GM21619 (cell line): ENCODE results near the gene DUSP6.
A peak's percentile ranks its signal among the peaks of the same experiment; 100 is the strongest.

Experiments
- ATAC-seq: cut with Tn5 transposase; IDR thresholded peaks from one replicate; pipeline ENCODE4 v1.9.1; 2021; ENCODE audit not compliant: unreplicated experiment

DUSP6 gene

DNA sequence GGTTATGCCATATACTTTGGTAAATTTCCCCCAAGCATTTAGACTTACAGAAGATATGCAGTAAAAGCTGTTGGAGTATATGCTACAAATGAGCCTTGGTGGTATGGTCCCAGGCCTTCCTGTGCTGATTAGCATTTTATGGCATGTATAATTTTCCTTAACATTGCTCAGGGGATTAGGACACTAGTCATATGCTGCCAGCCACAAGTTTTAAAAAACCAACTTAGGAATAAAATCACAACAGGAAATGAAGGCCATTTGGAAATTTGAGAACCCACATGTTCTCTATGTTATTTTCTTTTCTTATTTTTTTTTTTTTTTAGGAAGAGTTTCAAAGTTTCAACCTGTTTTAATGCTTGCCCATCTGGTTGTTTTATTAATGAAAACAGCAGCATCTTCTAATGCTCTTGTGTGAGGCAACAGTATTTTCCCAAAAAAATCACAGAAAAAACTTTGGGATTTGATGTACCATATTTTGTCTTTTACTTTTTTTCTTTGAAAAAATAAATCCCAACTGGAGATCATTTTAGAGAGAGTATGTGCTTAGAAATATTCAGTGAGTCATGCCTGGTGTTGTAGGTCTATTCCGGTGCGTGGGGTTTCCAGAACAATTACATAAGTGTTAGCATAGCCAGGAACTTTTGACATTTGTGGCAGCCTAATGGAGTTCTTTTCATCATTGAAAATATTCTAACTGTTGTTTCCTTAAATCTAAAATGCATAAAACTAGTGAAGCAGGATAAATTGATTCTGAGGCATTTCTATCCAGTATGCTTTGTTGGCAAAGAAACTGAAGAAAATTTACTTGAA is 21.7 kb upstream of the DUSP6 start:
- ATAC-seq, result no peak

GRCh38 chr12:89372584-89373370 is 20.5 kb upstream of the DUSP6 start:
- no peak for ATAC-seq

DNA sequence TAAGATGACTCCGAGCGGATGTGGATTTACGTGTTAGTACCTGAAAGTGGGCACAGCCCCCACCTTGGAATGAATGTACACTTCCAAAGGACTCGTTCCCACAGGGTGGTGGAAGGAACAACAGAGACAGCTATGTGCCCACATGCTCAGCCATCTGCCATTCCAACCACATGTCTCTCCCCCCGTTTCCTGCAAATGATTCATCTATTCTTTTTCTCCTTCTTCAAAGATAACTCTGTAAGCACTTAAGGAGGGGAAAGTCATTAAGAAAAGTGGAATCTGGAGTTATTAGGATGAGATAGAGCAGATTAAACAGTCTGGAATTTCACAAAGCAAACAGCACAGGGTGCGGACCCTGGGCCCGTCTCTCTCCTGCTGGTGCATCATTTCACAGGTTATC is 18.5 kb upstream of the DUSP6 start:
- no peak for ATAC-seq

- ATAC-seq, result no peak
These were observed 18.1 kb upstream of the DUSP6 start for GRCh38 chr12:89370421-89370831.

- no peak for ATAC-seq
These were observed 16.9 kb upstream of the DUSP6 start for GRCh38 chr12:89369166-89369565.

DNA sequence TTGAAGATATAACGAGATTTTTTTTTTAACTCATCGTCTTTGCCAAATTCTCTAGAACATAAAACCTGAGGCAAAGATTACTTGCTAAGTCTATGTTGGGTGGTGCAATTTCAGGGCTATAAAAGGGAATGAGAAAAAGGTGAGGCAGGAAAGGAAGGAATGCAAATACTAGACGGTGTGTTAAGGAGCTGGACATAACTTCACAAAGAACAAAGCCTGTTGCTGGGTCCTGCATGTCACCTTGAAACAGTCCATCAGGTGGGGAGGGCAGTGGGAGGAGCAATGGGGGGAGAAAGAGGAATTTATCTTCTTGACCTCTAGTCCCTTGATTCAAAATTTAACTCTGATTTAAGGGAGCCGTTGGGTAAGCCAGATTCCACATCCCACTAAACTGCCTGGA is 16.1 kb upstream of the DUSP6 start:
- no peak for ATAC-seq

DNA sequence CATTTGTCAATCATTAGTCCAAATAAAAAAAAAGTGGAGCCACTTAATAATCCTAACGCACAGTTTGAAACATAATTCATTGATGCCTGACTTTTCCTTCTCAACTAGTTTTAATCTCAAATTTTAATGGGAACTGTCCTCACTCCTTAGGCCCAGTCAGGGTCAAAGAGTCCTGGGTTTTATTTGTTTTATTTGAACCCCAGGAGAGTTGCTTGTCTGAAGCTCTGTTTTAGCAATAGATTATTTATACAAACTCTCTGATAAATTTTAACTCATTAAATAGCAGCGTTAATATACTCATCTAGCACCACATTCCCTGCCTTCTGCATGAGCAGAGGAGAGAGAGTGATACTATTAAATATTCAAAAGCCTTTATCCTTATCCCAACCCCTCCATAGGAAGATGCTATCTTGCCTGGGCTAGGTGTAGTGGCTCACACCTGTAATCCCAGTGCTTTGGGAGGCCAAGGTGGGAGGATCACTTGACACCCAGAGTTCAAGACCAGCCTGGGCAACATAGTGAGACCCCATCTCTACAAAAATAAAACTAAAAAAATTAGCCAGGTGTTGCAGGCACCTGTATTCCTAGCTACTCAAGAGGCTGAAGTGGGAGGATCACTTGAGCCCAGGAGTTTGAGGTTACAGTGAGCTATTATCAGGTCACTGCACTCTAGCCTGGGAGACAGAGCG is 14.5 kb upstream of the DUSP6 start:
- no peak for ATAC-seq

- no peak for ATAC-seq
These were observed 12.3 kb upstream of the DUSP6 start for GRCh38 chr12:89364631-89365030.

DNA sequence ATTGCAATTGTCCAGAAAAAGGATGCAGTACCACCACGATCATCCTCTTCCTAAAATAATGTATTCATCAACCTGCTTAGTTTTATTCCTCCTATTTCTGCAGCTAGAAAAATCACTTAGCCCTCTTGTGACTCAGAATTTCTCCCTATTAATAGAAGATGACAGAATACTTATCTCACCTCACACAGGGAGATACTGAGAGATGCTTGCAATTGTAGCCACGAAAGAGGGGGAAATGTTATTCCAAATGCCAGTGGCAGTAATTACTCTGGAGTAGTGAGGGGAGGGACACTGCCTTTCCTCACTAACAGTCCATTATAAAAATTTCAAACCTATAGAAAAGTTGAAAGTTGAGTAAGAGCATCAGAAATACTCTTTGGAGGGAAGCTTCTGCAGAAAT is 11.8 kb upstream of the DUSP6 start:
- ATAC-seq, result no peak

- ATAC-seq, result no peak
These were observed 11.3 kb upstream of the DUSP6 start for GRCh38 chr12:89363582-89363981.

- no peak for ATAC-seq
These were observed 10.8 kb upstream of the DUSP6 start for GRCh38 chr12:89363084-89363483.

GRCh38 chr12:89359615-89360014 is 7.3 kb upstream of the DUSP6 start:
- no peak for ATAC-seq

DNA sequence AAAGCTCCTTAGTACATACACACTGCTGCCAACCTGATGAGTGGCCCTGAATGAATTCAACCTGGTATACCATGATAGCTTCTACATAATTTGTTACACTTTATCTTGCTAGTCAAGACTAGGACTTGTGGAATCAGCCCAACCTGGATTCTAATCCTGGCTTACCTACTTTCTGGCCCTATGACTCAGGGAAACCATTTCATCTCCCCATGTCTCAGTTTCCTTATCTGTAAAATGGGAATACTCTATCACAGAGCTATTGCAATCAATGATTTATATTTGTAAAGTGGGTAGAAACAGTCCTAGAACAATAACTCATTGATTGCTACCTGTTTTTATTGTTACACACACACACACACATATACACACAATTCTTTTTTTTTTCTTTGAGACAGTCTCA is 6.5 kb upstream of the DUSP6 start:
- no peak for ATAC-seq

DNA sequence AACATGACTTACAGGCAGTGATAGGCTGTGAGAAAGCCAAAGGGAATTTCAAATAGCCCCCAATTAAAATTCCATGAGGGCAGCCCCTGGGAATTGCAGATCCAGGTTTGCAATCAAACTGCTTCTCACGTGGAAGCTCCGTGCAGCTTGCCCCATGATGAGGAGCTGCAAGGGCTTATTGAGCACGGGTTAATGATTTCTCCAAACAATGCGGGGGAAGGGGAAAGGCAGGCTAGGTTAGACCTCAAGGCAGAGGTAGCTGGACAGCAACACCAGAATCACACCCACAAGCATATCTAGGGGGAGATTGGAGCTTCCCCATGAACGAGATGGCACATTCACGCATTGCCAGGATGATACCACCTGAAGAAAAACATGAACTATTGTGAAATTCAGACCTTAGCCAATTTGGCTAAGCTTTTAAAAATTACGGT is 5.0 kb upstream of the DUSP6 start:
- ATAC-seq, result no peak

GRCh38 chr12:89356069-89356665 is 3.9 kb upstream of the DUSP6 start:
- no peak for ATAC-seq

DNA sequence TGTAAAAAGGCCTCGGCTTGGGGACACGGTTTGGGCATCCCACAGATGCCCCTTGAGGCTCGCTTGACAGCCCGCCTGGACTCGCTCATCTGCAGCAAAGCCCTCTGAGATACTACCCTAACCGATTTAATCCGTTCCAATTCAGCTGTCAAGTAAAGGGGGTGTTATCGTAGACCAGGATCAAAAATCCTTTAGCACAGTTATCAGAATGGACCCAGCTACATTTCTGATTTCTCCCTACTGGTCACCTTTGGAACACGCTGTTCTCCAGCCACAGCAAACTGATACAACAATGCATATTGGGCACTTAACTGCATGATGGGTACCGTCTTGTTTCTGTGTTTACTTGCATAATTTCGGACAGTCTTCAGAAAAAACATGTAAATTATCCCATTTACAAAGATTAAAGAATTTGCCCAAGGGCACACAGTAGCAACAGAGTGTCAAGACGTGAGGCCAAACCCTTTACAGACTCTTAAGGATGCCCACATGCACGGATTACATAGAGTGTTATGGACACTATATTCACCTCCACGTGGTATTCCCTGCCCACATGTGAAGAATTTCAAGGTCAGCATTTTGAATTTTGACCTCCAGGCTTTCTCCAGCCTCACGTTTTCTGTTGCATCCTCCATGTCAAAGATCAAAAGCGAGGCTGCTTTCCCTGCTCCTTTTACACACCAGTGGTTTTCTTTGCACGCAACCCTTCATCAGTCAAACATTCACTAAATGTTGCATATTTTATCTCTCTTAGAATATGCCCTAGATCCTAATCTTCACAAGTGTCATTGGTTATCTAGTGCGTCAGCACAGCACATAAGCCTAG is 3.2 kb upstream of the DUSP6 start:
- ATAC-seq, result no peak

- no peak for ATAC-seq
These were observed 2.3 kb upstream of the DUSP6 start for GRCh38 chr12:89354612-89355067.

DNA sequence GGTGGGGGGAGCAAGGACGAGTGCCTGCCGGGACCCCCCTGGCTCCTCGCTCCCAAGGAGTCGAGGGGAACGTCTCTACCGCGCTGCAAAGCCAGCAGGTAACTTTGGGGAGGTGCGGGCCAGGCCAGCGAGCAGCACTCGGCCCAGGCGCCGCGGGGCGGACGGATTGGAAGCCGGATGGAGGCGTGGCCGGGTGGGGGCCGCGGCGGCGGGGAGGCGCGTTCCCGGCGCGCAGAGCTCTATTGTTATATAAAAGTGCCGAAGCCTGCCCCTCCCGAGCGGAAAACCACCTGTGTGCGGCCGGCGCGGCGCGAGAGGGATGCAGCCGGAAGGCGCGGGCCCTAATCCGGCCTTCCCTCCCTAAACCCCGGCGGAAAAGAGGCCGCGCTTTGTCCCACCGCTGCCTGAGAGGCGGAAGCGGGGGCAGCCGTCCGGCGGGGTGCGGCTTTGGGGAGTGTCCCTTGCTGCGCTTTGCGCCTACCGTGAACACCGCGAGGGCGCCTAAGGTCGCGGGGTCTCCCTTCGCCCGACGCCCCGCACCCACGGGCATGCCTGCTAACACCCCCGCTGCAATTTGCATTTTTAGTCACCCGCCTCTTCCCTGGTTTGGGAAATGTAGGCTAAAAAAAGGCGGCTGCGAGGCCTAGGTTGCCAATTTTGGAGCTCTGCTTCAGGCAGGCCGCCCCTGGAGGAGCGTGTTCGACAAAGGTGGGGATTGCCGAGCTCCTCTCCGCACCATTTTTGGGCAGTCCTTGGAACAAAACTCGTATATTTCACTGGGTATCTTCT is 1.7 kb upstream of the DUSP6 start:
- ATAC-seq, result peak; percentile 33

GRCh38 chr12:89353188-89353822 is 1.0 kb upstream of the DUSP6 start:
- peak; percentile 24 for ATAC-seq
